ENCODE measurements around the gene GFY.

The GFY gene

DNA sequence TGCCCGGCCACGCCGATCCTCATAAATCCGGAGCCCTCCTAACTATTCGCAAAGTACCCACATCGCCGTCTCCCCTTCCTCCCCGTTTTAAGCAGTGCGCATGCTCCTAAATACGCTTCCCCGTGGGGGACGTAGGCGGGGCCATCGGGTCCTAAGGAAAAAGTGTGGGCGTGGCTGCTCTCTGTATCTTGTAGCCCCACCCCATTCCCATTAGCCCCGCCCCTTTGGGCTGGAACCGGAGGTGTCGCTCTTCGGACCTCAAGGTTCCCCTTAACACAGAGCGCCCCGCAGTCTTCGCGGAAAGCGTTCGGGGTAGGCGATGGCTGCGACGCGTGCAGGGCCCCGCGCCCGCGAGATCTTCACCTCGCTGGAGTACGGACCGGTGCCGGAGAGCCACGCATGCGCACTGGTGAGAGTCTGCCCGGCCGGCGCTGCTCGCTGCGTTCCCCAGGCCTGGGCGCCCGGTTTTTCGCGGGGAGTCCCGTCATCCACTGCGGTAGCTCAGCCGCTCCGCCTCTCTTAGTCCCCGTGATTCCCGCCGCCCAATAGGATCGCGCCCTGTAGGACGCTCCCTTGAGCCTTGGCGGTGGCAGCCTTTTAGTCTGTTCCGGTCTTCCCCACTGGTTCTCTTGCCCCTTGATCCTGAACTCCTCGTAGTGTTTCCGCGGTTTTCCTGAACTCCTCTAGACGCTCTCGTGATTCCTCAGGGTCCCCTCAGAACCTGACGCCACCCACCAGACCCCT, 28.0 kb downstream of the GFY start, which contains the start of gene ALDH16A1 (continued):
- TF ChIP-seq ZNF623 (tag by site-specific recombination; IDR thresholded peaks at IDR 0.05) (no peak), ZBTB8A (tag by site-specific recombination; IDR thresholded peaks at IDR 0.05) (no peak; the same call in 1 of the 2 replicates), ZBTB21 (tag by site-specific recombination; IDR thresholded peaks at IDR 0.05) (no peak), ZNF404 (tag by site-specific recombination; IDR thresholded peaks at IDR 0.05) (no peak), HOXD13 (CRISPR knock-in tag; IDR thresholded peaks at IDR 0.05; ENCODE audit: borderline replicate concordance) (no peak), ZNF514 (tag by site-specific recombination; IDR thresholded peaks at IDR 0.05) (no peak), ZNF19 (tag by site-specific recombination; IDR thresholded peaks at IDR 0.05; ENCODE audit: low read depth) (no peak), ZNF610 (tag by site-specific recombination; IDR thresholded peaks at IDR 0.05; ENCODE audit: borderline replicate concordance) (peak; percentile 37; the same call in 1 of the 2 replicates), ZFP41 (tag by site-specific recombination; IDR thresholded peaks at IDR 0.05; ENCODE audit: borderline replicate concordance) (no peak), ZNF544 (tag by site-specific recombination; IDR thresholded peaks at IDR 0.05) (no peak), ZNF629 (tag by site-specific recombination; IDR thresholded peaks at IDR 0.05) (no peak; the same call in none of the 2 replicates), ZNF792 (tag by site-specific recombination; IDR thresholded peaks at IDR 0.05) (no peak), ZNF626 (tag by site-specific recombination; IDR thresholded peaks at IDR 0.05) (no peak), MEIS1 (CRISPR knock-in tag; IDR thresholded peaks at IDR 0.05; ENCODE audit: borderline replicate concordance) (no peak), BCL11A (tag by site-specific recombination; IDR thresholded peaks at IDR 0.05; ENCODE audit: low read depth) (no peak), MYNN (tag by site-specific recombination; IDR thresholded peaks at IDR 0.05; ENCODE audit: borderline replicate concordance) (no peak), ZNF747 (tag by site-specific recombination; IDR thresholded peaks at IDR 0.05) (no peak), ZNF302 (tag by site-specific recombination; IDR thresholded peaks at IDR 0.05; ENCODE audit: low read depth) (no peak), ZNF174 (tag by site-specific recombination; IDR thresholded peaks at IDR 0.05) (no peak), SCRT1 (tag by site-specific recombination; IDR thresholded peaks at IDR 0.05; ENCODE audit: borderline replicate concordance) (no peak), ZNF624 (tag by site-specific recombination; IDR thresholded peaks at IDR 0.05) (no peak), ZSCAN16 (tag by site-specific recombination; IDR thresholded peaks at IDR 0.05) (no peak)
- TF ChIP-seq, protein P1, sequence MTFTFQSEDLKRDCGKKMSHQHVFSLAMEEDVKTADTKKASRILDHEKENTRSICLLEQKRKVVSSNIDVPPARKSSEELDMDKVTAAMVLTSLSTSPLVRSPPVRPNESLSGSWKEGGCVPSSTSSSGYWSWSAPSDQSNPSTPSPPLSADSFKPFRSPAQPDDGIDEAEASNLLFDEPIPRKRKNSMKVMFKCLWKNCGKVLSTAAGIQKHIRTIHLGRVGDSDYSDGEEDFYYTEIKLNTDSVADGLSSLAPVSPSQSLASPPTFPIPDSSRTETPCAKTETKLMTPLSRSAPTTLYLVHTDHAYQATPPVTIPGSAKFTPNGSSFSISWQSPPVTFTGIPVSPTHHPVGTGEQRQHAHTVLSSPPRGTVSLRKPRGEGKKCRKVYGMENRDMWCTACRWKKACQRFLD (tag by site-specific recombination; IDR thresholded peaks at IDR 0.05): no peak
- TF ChIP-seq, protein P2, sequence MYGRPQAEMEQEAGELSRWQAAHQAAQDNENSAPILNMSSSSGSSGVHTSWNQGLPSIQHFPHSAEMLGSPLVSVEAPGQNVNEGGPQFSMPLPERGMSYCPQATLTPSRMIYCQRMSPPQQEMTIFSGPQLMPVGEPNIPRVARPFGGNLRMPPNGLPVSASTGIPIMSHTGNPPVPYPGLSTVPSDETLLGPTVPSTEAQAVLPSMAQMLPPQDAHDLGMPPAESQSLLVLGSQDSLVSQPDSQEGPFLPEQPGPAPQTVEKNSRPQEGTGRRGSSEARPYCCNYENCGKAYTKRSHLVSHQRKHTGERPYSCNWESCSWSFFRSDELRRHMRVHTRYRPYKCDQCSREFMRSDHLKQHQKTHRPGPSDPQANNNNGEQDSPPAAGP (tag by site-specific recombination; IDR thresholded peaks at IDR 0.05): no peak; the same call in 1 of the 2 replicates
- TF ChIP-seq, protein P3, sequence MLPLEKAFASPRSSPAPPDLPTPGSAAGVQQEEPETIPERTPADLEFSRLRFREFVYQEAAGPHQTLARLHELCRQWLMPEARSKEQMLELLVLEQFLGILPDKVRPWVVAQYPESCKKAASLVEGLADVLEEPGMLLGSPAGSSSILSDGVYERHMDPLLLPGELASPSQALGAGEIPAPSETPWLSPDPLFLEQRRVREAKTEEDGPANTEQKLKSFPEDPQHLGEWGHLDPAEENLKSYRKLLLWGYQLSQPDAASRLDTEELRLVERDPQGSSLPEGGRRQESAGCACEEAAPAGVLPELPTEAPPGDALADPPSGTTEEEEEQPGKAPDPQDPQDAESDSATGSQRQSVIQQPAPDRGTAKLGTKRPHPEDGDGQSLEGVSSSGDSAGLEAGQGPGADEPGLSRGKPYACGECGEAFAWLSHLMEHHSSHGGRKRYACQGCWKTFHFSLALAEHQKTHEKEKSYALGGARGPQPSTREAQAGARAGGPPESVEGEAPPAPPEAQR (tag by site-specific recombination; IDR thresholded peaks at IDR 0.05): no peak
- TF ChIP-seq, protein P4, sequence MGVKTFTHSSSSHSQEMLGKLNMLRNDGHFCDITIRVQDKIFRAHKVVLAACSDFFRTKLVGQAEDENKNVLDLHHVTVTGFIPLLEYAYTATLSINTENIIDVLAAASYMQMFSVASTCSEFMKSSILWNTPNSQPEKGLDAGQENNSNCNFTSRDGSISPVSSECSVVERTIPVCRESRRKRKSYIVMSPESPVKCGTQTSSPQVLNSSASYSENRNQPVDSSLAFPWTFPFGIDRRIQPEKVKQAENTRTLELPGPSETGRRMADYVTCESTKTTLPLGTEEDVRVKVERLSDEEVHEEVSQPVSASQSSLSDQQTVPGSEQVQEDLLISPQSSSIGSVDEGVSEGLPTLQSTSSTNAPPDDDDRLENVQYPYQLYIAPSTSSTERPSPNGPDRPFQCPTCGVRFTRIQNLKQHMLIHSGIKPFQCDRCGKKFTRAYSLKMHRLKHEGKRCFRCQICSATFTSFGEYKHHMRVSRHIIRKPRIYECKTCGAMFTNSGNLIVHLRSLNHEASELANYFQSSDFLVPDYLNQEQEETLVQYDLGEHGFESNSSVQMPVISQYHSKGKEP (tag by site-specific recombination; IDR thresholded peaks at IDR 0.05): no peak
- TF ChIP-seq, protein P5, sequence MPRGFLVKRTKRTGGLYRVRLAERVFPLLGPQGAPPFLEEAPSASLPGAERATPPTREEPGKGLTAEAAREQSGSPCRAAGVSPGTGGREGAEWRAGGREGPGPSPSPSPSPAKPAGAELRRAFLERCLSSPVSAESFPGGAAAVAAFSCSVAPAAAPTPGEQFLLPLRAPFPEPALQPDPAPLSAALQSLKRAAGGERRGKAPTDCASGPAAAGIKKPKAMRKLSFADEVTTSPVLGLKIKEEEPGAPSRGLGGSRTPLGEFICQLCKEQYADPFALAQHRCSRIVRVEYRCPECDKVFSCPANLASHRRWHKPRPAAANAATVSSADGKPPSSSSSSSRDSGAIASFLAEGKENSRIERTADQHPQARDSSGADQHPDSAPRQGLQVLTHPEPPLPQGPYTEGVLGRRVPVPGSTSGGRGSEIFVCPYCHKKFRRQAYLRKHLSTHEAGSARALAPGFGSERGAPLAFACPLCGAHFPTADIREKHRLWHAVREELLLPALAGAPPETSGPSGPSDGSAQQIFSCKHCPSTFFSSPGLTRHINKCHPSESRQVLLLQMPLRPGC (tag by site-specific recombination; IDR thresholded peaks at IDR 0.05): no peak; the same call in 1 of the 2 replicates
- TF ChIP-seq, protein P6, sequence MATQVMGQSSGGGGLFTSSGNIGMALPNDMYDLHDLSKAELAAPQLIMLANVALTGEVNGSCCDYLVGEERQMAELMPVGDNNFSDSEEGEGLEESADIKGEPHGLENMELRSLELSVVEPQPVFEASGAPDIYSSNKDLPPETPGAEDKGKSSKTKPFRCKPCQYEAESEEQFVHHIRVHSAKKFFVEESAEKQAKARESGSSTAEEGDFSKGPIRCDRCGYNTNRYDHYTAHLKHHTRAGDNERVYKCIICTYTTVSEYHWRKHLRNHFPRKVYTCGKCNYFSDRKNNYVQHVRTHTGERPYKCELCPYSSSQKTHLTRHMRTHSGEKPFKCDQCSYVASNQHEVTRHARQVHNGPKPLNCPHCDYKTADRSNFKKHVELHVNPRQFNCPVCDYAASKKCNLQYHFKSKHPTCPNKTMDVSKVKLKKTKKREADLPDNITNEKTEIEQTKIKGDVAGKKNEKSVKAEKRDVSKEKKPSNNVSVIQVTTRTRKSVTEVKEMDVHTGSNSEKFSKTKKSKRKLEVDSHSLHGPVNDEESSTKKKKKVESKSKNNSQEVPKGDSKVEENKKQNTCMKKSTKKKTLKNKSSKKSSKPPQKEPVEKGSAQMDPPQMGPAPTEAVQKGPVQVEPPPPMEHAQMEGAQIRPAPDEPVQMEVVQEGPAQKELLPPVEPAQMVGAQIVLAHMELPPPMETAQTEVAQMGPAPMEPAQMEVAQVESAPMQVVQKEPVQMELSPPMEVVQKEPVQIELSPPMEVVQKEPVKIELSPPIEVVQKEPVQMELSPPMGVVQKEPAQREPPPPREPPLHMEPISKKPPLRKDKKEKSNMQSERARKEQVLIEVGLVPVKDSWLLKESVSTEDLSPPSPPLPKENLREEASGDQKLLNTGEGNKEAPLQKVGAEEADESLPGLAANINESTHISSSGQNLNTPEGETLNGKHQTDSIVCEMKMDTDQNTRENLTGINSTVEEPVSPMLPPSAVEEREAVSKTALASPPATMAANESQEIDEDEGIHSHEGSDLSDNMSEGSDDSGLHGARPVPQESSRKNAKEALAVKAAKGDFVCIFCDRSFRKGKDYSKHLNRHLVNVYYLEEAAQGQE (tag by site-specific recombination; IDR thresholded peaks at IDR 0.05): no peak
- TF ChIP-seq, protein P7, sequence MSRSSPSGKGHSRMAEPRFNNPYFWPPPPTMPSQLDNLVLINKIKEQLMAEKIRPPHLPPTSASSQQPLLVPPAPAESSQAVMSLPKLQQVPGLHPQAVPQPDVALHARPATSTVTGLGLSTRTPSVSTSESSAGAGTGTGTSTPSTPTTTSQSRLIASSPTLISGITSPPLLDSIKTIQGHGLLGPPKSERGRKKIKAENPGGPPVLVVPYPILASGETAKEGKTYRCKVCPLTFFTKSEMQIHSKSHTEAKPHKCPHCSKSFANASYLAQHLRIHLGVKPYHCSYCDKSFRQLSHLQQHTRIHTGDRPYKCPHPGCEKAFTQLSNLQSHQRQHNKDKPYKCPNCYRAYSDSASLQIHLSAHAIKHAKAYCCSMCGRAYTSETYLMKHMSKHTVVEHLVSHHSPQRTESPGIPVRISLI (tag by site-specific recombination; IDR thresholded peaks at IDR 0.05): no peak
